Measurements from ENCODE around the gene INHBC.
"Not testable (repeated sequence)": the region's sequence is repeated elsewhere in the genome, so short reads cannot be mapped to it uniquely, and the experiment has no call there.

INHBC gene

GRCh38 chr12:57429473-57430111, 5.0 kb upstream of the INHBC start:
- no peak for DNase-seq

- DNase-seq = no peak
These were observed 4.3 kb upstream of the INHBC start for GRCh38 chr12:57430112-57430930.

GRCh38 chr12:57430931-57431566, 3.5 kb upstream of the INHBC start, which contains the start of gene R3HDM2:
Gene R3HDM2, minus strand, starts transcription at chr12:57431043. Its CDS starts 120,615 bp downstream, at chr12:57310428.
- DNase-seq = peak; percentile 98

- no peak for DNase-seq
These were observed 2.9 kb upstream of the INHBC start for GRCh38 chr12:57431654-57432188.

- no peak for DNase-seq
These were observed 1.2 kb upstream of the INHBC start for GRCh38 chr12:57433370-57433769.

GRCh38 chr12:57435293-57435692, 709 bp downstream of the INHBC start:
- no peak for DNase-seq

GRCh38 chr12:57438400-57438799, 3.8 kb downstream of the INHBC start:
- DNase-seq = no peak

GRCh38 chr12:57439762-57440266, 5.2 kb downstream of the INHBC start:
- DNase-seq = no peak

GRCh38 chr12:57441393-57441792, 6.8 kb downstream of the INHBC start:
- not testable (repeated sequence) for DNase-seq

- no peak for DNase-seq
These were observed 7.4 kb downstream of the INHBC start for GRCh38 chr12:57441846-57442427.

- not testable (repeated sequence) for DNase-seq
These were observed 9.8 kb downstream of the INHBC start for GRCh38 chr12:57444337-57444736.

GRCh38 chr12:57444744-57445143, 10.2 kb downstream of the INHBC start:
- no peak for DNase-seq

GRCh38 chr12:57446292-57446960, 11.8 kb downstream of the INHBC start:
- no peak for DNase-seq

- DNase-seq = no peak
These were observed 14.1 kb downstream of the INHBC start for GRCh38 chr12:57448669-57449068.

GRCh38 chr12:57449375-57449774, 14.8 kb downstream of the INHBC start:
- no peak for DNase-seq

GRCh38 chr12:57450057-57450456, 15.5 kb downstream of the INHBC start:
- no peak for DNase-seq

- DNase-seq = no peak
These were observed 16.7 kb downstream of the INHBC start for GRCh38 chr12:57451233-57451778.

GRCh38 chr12:57452181-57452936, 17.8 kb downstream of the INHBC start:
- DNase-seq = no peak

GRCh38 chr12:57452937-57453509, 18.4 kb downstream of the INHBC start:
- DNase-seq = no peak

GRCh38 chr12:57454213-57454565, 19.6 kb downstream of the INHBC start:
- no peak for DNase-seq

All from 8988T (cell line).